HEK293T (cell line): ENCODE results near the gene KRT38.

Experiments used
- CTCF ChIA-PET: fragments of 350-600 bp; formaldehyde crosslinking; extraction: SDS; loops from one replicate; lab custom pipeline; 2021; ENCODE audit warnings: antibody characterized with exemption, inconsistent platforms; lab: Yijun Ruan, JAX
- POLR2A ChIA-PET: fragments of 350-600 bp; formaldehyde crosslinking; extraction: SDS; loops from one replicate; lab custom pipeline; 2020; ENCODE audit warnings: antibody characterized with exemption, inconsistent platforms; lab: Yijun Ruan, JAX
- DNase-seq: peaks from one replicate; pipeline ENCODE4 v3.0.0; 2012; ENCODE audit warnings: mixed read lengths; ENCODE audit errors: extremely low spot score
- ARNT ChIP-seq: fragments of 450-650 bp; IDR thresholded peaks from 2 replicates; pipeline ENCODE4 v1.6.1; 2017; ENCODE audit warnings: mild to moderate bottlenecking
- BHLHE40 ChIP-seq: fragments of 450-650 bp; IDR thresholded peaks from 2 replicates; pipeline ENCODE4 v1.6.1; 2016; ENCODE audit warnings: mild to moderate bottlenecking, moderate library complexity, borderline replicate concordance
- CTBP1 ChIP-seq: fragments of 450-650 bp; IDR thresholded peaks from 2 replicates; pipeline ENCODE4 v1.6.1; 2016; ENCODE audit warnings: borderline replicate concordance
- ELF4 ChIP-seq: fragments of 450-650 bp; IDR thresholded peaks from 2 replicates; pipeline ENCODE4 v1.6.1; 2017; ENCODE audit warnings: antibody characterized with exemption
- FOXA1 ChIP-seq: fragments of 450-650 bp; IDR thresholded peaks from 2 replicates; pipeline ENCODE4 v1.6.1; 2016; ENCODE audit warnings: mild to moderate bottlenecking
- FOXK2 ChIP-seq: fragments of 450-650 bp; IDR thresholded peaks from 2 replicates; pipeline ENCODE4 v1.6.1; 2016; ENCODE audit warnings: mild to moderate bottlenecking
- FOXM1 ChIP-seq: fragments of 450-650 bp; IDR thresholded peaks from 2 replicates; pipeline ENCODE4 v1.6.1; 2017; ENCODE audit warnings: mild to moderate bottlenecking, borderline replicate concordance
- HDGF ChIP-seq: fragments of 450-650 bp; IDR thresholded peaks from 2 replicates; pipeline ENCODE4 v1.6.1; 2017; ENCODE audit warnings: antibody characterized with exemption, borderline replicate concordance
- L3MBTL2 ChIP-seq: fragments of 450-650 bp; conservative IDR thresholded peaks from 2 replicates; pipeline ENCODE4 v1.6.1; 2016; ENCODE audit warnings: mild to moderate bottlenecking
- LEF1 ChIP-seq: fragments of 450-650 bp; IDR thresholded peaks from 2 replicates; pipeline ENCODE4 v1.6.1; 2017; ENCODE audit warnings: mild to moderate bottlenecking, borderline replicate concordance
- NFRKB ChIP-seq: fragments of 450-650 bp; IDR thresholded peaks from 2 replicates; pipeline ENCODE4 v1.6.1; 2016; ENCODE audit warnings: mild to moderate bottlenecking, moderate library complexity
- PKNOX1 ChIP-seq: fragments of 450-650 bp; IDR thresholded peaks from 2 replicates; pipeline ENCODE4 v1.6.1; 2016
- SP1 ChIP-seq: fragments of 450-650 bp; IDR thresholded peaks from 2 replicates; pipeline ENCODE4 v1.6.1; 2017
- SUZ12 ChIP-seq: fragments of 450-650 bp; IDR thresholded peaks from 2 replicates; pipeline ENCODE4 v1.6.1; 2016; ENCODE audit warnings: mild to moderate bottlenecking
- TARDBP ChIP-seq: fragments of 450-650 bp; IDR thresholded peaks from 2 replicates; pipeline ENCODE4 v1.6.1; 2016
- ZNF384 ChIP-seq: fragments of 450-650 bp; IDR thresholded peaks from 2 replicates; pipeline ENCODE4 v1.6.1; 2016

Gene KRT38

GRCh38 chr17:41420134-41420533 is 20.6 kb downstream of the KRT38 start:
- no peak for TF ChIP-seq FOXM1
- no peak for TF ChIP-seq L3MBTL2
- no peak for TF ChIP-seq ZNF384
- no peak for TF ChIP-seq TARDBP
- TF ChIP-seq FOXA1 = no peak
- no peak for TF ChIP-seq PKNOX1
- TF ChIP-seq NFRKB = no peak
- TF ChIP-seq CTBP1 = no peak
- no peak for TF ChIP-seq FOXK2
- TF ChIP-seq ELF4 = no peak
- no peak for TF ChIP-seq SP1
- no peak for TF ChIP-seq SUZ12
- TF ChIP-seq LEF1 = no peak
- no peak for TF ChIP-seq HDGF
- no peak for DNase-seq
- ChIA-PET CTCF (no interaction called here), POLR2A (no interaction called here)

DNA sequence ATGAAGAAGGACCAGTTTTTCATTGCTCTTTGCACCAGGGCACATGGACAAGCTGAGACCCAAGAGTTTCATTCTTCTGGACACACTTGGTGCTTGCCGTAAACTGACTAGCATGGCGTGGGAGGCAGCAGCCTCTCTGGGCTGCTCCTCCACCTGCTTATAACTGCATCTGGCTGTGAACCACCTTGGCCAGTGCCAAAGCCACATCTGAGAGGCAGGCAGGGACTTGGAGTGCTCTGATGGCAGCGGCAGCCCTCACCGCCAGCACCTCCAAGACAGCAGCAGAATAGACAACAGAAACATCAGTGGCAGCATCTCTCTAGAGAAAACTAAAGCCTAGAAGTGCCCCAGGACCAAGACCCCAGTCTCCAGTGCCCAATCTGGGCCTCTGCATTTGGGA is 21.1 kb downstream of the KRT38 start:
- no peak for DNase-seq
- TF ChIP-seq TARDBP (no peak), FOXA1 (no peak), NFRKB (no peak), HDGF (no peak), BHLHE40 (no peak), SP1 (no peak), FOXK2 (no peak), LEF1 (no peak), SUZ12 (no peak), PKNOX1 (no peak), L3MBTL2 (no peak), FOXM1 (no peak), CTBP1 (no peak), ARNT (no peak), ELF4 (no peak), ZNF384 (no peak)
- CTCF ChIA-PET = no interaction called here
- POLR2A ChIA-PET = no interaction called here

- DNase-seq = no peak
- no peak for TF ChIP-seq HDGF
- no peak for TF ChIP-seq FOXM1
- TF ChIP-seq ARNT = no peak
- TF ChIP-seq CTBP1 = no peak
- TF ChIP-seq SUZ12 = no peak
- no peak for TF ChIP-seq LEF1
- TF ChIP-seq ELF4 = no peak
- TF ChIP-seq FOXK2 = no peak
- TF ChIP-seq FOXA1 = no peak
- no peak for TF ChIP-seq PKNOX1
- TF ChIP-seq ZNF384 = no peak
- no peak for TF ChIP-seq NFRKB
- ChIA-PET POLR2A (no interaction called here), CTCF (interaction anchor here (0.6 to 2.2 kb wide), 4 partner anchors 12 to 666 kb away, joined by 3 to 9 read pairs (median 6); no protein-coding TSS in a partner anchor)
Measured at GRCh38 chr17:41418116-41418860, 22.5 kb downstream of the KRT38 start.

GRCh38 chr17:41417576-41418015 is 23.2 kb downstream of the KRT38 start:
- ChIA-PET POLR2A (no interaction called here), CTCF (interaction anchor here (0.6 to 2.2 kb wide), 4 partner anchors 11 to 667 kb away, joined by 3 to 9 read pairs (median 6); no protein-coding TSS in a partner anchor)
- TF ChIP-seq FOXA1 (no peak), ZNF384 (no peak), ARNT (no peak), SUZ12 (no peak), FOXM1 (no peak)
- peak; percentile 23 for DNase-seq

DNA sequence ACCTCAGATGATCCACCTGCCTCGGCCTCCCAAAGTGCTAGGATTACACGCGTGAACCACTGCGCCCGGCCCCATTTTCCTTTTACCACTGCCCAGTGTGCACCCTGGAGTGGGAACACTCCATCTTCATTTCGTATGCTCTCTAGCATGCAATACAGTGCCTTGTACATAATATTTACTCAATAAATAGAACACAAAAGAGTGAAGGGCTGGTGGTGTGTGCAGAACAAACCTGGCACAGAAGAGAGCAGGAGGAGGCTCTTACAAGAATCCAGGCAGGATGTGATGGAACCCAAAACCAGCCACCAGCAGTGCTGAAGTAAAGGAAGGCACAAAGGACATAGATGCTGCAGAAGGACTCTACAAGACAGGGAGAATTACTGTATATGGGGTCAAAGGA is 23.7 kb downstream of the KRT38 start:
- ChIA-PET CTCF (interaction anchor here (1.3 to 2.2 kb wide), 3 partner anchors 11 to 132 kb away, joined by 3 to 9 read pairs (median 8); no protein-coding TSS in a partner anchor), POLR2A (no interaction called here)
- TF ChIP-seq SP1 = no peak
- no peak for TF ChIP-seq BHLHE40
- TF ChIP-seq NFRKB = no peak
- TF ChIP-seq FOXK2 = no peak
- no peak for TF ChIP-seq LEF1
- TF ChIP-seq TARDBP = no peak
- no peak for TF ChIP-seq HDGF
- TF ChIP-seq ELF4 = no peak
- no peak for TF ChIP-seq FOXM1
- TF ChIP-seq ARNT = no peak
- TF ChIP-seq ZNF384 = no peak
- no peak for TF ChIP-seq PKNOX1
- no peak for TF ChIP-seq FOXA1
- TF ChIP-seq SUZ12 = no peak
- TF ChIP-seq L3MBTL2 = no peak
- DNase-seq = no peak
